DMS53 treated with DMSO at 0.1 percent for 48 hours (cell line): ENCODE results near the gene ZBTB47.

Source experiments
- DNase-seq: peaks from one replicate; lab custom pipeline; 2025; ENCODE audit not compliant: unreplicated experiment; lab: John Stamatoyannopoulos, UW

The ZBTB47 gene

GRCh38 chr3:42664438-42664803, 10.9 kb downstream of the ZBTB47 start:
- no peak for DNase-seq

- DNase-seq = no peak
Observed at GRCh38 chr3:42665050-42665878, 11.8 kb downstream of the ZBTB47 start.

- DNase-seq = no peak
Observed at GRCh38 chr3:42666022-42666421, 12.5 kb downstream of the ZBTB47 start.

- DNase-seq = no peak
Observed at GRCh38 chr3:42666577-42666998, 13.1 kb downstream of the ZBTB47 start.

GRCh38 chr3:42667096-42667522, 13.6 kb downstream of the ZBTB47 start:
- DNase-seq = no peak

- no peak for DNase-seq
Observed at GRCh38 chr3:42667523-42668412, 14.3 kb downstream of the ZBTB47 start.

DNA sequence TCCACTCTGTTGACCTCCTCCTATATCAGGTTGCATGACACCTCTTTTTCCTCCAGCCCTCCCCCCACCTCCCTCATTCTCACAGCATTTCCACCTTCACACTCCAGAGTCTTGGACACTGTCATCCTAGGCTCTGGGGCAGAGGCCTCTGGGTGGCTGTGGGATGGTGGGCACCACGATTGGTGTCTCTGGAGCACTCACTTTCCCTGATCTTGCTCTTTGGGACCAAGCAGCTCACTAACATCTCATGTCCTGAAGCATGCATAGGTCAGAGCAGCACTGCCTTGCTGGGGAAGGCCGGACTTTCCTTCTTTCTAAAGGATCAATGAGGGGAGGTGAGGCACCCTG, 14.9 kb downstream of the ZBTB47 start:
- DNase-seq = no peak

GRCh38 chr3:42668793-42669217, 15.3 kb downstream of the ZBTB47 start:
- no peak for DNase-seq

GRCh38 chr3:42670051-42670576, 16.6 kb downstream of the ZBTB47 start:
- DNase-seq = no peak

DNA sequence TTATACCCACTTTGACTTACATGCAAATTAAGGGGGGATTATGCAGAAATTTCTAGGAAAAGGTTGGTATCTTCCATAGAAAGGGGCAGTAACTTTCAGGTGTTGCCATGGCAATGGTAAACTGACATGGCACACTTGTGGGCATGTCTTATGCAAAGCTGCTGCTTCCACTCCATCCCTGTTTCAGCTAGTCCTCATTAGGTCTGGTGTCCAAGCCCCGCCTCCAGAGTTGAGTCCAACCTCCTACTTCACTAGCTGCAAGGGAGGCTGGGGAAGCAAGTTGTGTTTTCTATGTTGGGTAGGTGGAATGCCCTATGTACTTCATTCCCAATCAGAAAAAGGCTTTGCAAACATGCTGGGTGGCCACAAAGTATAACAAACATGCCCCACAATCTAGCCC, 17.2 kb downstream of the ZBTB47 start:
- DNase-seq = no peak

DNA sequence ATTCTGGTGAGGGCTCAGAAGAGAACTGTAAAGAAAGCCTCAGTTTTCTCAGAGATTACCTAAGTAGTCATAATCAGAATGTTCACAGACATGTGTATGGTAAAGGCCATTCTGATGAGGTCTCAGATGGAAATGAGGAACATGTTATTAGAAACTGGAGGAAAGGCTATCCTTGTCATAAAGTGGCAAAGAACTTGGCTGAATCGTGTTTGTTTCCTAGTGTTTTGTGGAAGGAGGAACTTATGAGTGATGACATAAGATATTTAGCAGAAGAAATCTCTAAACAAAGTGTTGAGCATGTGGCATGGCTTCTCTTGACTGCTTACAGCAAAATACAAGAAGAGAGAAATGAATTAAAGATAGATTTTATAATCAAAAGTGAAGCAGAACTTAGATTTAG, 19.0 kb downstream of the ZBTB47 start:
- DNase-seq = no peak

DNA sequence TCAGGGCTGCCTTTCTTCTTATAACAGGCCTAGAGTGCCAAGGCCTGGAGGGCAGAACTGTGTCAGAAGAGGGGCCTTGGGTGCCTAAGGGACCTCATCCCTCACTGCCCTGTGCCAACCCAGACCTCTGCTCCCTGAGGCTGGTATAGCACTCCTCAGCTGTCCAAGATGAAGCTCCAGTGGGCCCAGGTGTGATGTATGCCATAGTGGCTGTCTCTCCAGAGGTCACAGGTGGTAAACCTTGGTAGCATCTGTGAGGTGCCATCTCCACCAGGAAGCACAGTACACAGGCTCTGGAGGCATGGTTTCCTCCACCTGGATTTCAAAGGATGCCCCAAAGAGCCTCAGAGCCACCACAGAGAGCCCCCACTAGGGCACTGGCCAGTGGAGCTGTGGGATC, 19.6 kb downstream of the ZBTB47 start:
- DNase-seq = no peak

- DNase-seq = no peak
Observed at GRCh38 chr3:42674146-42674545, 20.6 kb downstream of the ZBTB47 start.

- no peak for DNase-seq
Observed at GRCh38 chr3:42675909-42676308, 22.4 kb downstream of the ZBTB47 start.

- no peak for DNase-seq
Observed at GRCh38 chr3:42678447-42678846, 24.9 kb downstream of the ZBTB47 start.

GRCh38 chr3:42680271-42680670, 26.8 kb downstream of the ZBTB47 start:
- DNase-seq = no peak

GRCh38 chr3:42680806-42681205, 27.3 kb downstream of the ZBTB47 start:
- DNase-seq = no peak

DNA sequence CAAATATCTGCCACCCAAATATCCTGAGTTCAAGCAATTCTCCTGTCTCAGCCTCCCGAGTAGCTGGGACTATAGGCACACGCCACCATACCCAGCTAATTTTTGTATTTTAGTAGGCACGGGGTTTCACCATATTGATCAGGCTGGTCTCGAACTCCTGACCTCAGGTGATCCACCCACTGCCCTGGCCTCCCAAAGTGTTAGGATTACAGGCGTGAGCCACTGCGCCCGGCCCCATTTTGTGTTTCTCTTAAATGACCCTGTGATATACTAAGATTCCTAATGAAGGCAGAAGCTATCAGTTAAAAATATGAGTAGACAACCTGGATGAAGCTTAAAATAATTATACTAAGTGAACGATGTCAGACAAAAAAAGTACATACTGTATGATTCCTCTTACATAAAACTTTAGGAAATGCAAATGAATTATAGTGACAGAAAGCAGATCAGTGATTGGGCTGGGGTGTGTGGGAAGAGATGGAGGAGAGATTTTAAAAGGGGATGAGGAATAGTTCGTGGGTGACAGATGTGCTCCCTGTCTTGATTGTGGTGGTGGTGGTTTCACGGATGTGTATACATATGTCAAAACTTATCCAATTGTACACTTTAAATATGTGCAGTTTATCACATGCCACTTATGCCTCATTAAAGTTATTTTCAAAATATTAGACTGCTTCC, 28.0 kb downstream of the ZBTB47 start:
- no peak for DNase-seq

GRCh38 chr3:42682301-42683070, 29.0 kb downstream of the ZBTB47 start:
- DNase-seq = no peak

GRCh38 chr3:42683875-42684598, 30.5 kb downstream of the ZBTB47 start:
- no peak for DNase-seq
